Mammary epithelial cell (primary cell): ENCODE results near the gene SP1.
"Not testable (repeated sequence)": the region's sequence is repeated elsewhere in the genome, so short reads cannot be mapped to it uniquely, and the experiment has no call there.

Source experiments
- EZH2 ChIP-seq: IDR thresholded peaks from 2 replicates; pipeline ENCODE4 v1.6.1; 2012; ENCODE audit warnings: low read length, inconsistent platforms, borderline replicate concordance
- TF ChIP-seq, protein P1 (sequence below), 2 donors: IDR thresholded peaks in 1 of 2; conservative IDR thresholded peaks in 1 of 2; 2 replicates each; pipeline ENCODE4 v1.5.1; 2011 to 2012; ENCODE audit warnings: inconsistent platforms in 2 of 2, low read length in 2 of 2, mild to moderate bottlenecking in 2 of 2, control low read depth in 1 of 2, low read depth in 1 of 2; ENCODE audit not compliant: insufficient read depth in 1 of 2; ENCODE audit errors: extremely low read depth in 1 of 2

DNA sequence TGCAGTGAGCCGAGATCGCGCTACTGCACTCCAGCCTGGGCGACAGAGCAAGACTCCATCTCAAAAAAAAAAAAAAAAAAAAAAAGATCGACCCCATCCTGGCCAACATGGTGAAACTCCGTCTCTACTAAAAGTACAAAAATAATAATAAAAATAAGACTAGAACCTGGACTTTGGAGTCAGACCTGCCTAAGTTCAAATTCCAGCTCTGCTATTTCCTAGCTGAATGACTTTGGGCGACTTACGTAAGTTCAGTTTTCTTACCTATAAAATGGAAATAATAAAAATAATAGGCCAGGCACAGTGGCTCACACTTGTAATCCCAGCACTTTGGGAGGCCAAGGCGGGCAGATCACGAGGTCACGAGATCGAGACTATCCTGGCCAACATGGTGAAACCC is 42.3 kb downstream of the SP1 start:
- TF ChIP-seq, protein P1, sequence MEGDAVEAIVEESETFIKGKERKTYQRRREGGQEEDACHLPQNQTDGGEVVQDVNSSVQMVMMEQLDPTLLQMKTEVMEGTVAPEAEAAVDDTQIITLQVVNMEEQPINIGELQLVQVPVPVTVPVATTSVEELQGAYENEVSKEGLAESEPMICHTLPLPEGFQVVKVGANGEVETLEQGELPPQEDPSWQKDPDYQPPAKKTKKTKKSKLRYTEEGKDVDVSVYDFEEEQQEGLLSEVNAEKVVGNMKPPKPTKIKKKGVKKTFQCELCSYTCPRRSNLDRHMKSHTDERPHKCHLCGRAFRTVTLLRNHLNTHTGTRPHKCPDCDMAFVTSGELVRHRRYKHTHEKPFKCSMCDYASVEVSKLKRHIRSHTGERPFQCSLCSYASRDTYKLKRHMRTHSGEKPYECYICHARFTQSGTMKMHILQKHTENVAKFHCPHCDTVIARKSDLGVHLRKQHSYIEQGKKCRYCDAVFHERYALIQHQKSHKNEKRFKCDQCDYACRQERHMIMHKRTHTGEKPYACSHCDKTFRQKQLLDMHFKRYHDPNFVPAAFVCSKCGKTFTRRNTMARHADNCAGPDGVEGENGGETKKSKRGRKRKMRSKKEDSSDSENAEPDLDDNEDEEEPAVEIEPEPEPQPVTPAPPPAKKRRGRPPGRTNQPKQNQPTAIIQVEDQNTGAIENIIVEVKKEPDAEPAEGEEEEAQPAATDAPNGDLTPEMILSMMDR (conservative IDR thresholded peaks at IDR 0.05 in 1 of 2, IDR thresholded peaks at IDR 0.05 in 1 of 2; ENCODE audit: extremely low read depth in 1 of 2, insufficient read depth in 1 of 2, low read depth in 1 of 2, low read length in 2 of 2), result not testable (repeated sequence)
- not testable (repeated sequence) for TF ChIP-seq EZH2
